ENCODE results near the gene THAP4.
A peak's percentile ranks its signal among the peaks of the same experiment; 100 is the strongest.

Gene THAP4

GRCh38 chr2:241637018-241637794 is at the start of gene THAP4, which contains the start of gene ATG4B:
Gene THAP4, minus strand, starts transcription at chr2:241637158. Its CDS starts 141 bp downstream, at chr2:241637017.
Gene ATG4B, plus strand, starts transcription at chr2:241637693. Its CDS starts 22 bp downstream, at chr2:241637715.
- peak; percentile 72 for DNase-seq

- no peak for DNase-seq
Measured at GRCh38 chr2:241686324-241686649, 49.3 kb upstream of the THAP4 start.

GRCh38 chr2:241680827-241681599 is 44.1 kb upstream of the THAP4 start:
- no peak for DNase-seq

GRCh38 chr2:241680044-241680443 is 43.1 kb upstream of the THAP4 start:
- no peak for DNase-seq

- no peak for DNase-seq
Measured at GRCh38 chr2:241678784-241679540, 42.0 kb upstream of the THAP4 start.

- DNase-seq = no peak
Measured at GRCh38 chr2:241678307-241678706, 41.3 kb upstream of the THAP4 start.

GRCh38 chr2:241677392-241677791 is 40.4 kb upstream of the THAP4 start:
- no peak for DNase-seq

GRCh38 chr2:241676665-241677064 is 39.7 kb upstream of the THAP4 start:
- no peak for DNase-seq

GRCh38 chr2:241675885-241676284 is 38.9 kb upstream of the THAP4 start:
- DNase-seq = no peak

- no peak for DNase-seq
Measured at GRCh38 chr2:241673797-241674725, 37.1 kb upstream of the THAP4 start.

GRCh38 chr2:241673189-241673663 is 36.3 kb upstream of the THAP4 start:
- DNase-seq = no peak

- DNase-seq = no peak
Measured at GRCh38 chr2:241672243-241673188, 35.6 kb upstream of the THAP4 start.

GRCh38 chr2:241671457-241672240 is 34.7 kb upstream of the THAP4 start:
- no peak for DNase-seq

- DNase-seq = no peak
Measured at GRCh38 chr2:241670333-241671110, 33.6 kb upstream of the THAP4 start.

- DNase-seq = no peak
Measured at GRCh38 chr2:241668839-241669238, 31.9 kb upstream of the THAP4 start.

- no peak for DNase-seq
Measured at GRCh38 chr2:241668354-241668753, 31.4 kb upstream of the THAP4 start.

- no peak for DNase-seq
Measured at GRCh38 chr2:241666627-241667400, 29.9 kb upstream of the THAP4 start.

- no peak for DNase-seq
Measured at GRCh38 chr2:241665731-241666440, 28.9 kb upstream of the THAP4 start.
